Activated naive CD8-positive, alpha-beta T cell treated with anti-CD3 and anti-CD28 coated beads for 36 hours (primary cell): Measurements from ENCODE around the gene DDC. TPM values are rescaled to one million over a fixed set of nuclear protein-coding genes. Genes with fewer than 3 reads are reported as not detected.

Source experiments
- DNase-seq: peaks from one replicate; pipeline ENCODE4 v3.0.0; 2021
- H3K27ac Mint-ChIP-seq: one replicate; pipeline ENCODE4 v1.8.0; 2022; ENCODE audit warnings: mild to moderate bottlenecking, moderate library complexity, mixed read lengths
- H3K27me3 Mint-ChIP-seq: one replicate; pipeline ENCODE4 v1.8.0; 2022; ENCODE audit warnings: mild to moderate bottlenecking, mixed read lengths
- H3K36me3 Mint-ChIP-seq: one replicate; pipeline ENCODE4 v1.8.0; 2021; ENCODE audit warnings: mild to moderate bottlenecking, mixed read lengths
- H3K4me1 Mint-ChIP-seq: one replicate; pipeline ENCODE4 v1.8.0; 2021; ENCODE audit warnings: mixed read lengths
- H3K4me3 Mint-ChIP-seq: one replicate; pipeline ENCODE4 v1.8.0; 2022; ENCODE audit warnings: mild to moderate bottlenecking, moderate library complexity, mixed read lengths
- H3K9me3 Mint-ChIP-seq: one replicate; pipeline ENCODE4 v1.8.0; 2022; ENCODE audit warnings: mixed read lengths
- total RNA-seq, 2 experiments: library from RNA; stranded (reverse); gene quantifications; one replicate each; pipeline ENCODE4 v1.2.3, GENCODE V29; 2021

The DDC gene
- total RNA-seq, 2 experiments from 2014 or later = 0.64 to 1.1 TPM

GRCh38 chr7:50502001-50502684 is 63.1 kb downstream of the DDC start:
- peaks cover 17% of the 10 kb centered on the region for H3K27me3 Mint-ChIP-seq
- H3K36me3 Mint-ChIP-seq = no peaks in the 10 kb centered on the region
- peaks cover under 1% of the 10 kb centered on the region for H3K4me1 Mint-ChIP-seq
- no peak overlapping the region for H3K27ac Mint-ChIP-seq
- H3K4me3 Mint-ChIP-seq = no peak overlapping the region
- H3K9me3 Mint-ChIP-seq = no peaks in the 10 kb centered on the region
- no peak for DNase-seq

DNA sequence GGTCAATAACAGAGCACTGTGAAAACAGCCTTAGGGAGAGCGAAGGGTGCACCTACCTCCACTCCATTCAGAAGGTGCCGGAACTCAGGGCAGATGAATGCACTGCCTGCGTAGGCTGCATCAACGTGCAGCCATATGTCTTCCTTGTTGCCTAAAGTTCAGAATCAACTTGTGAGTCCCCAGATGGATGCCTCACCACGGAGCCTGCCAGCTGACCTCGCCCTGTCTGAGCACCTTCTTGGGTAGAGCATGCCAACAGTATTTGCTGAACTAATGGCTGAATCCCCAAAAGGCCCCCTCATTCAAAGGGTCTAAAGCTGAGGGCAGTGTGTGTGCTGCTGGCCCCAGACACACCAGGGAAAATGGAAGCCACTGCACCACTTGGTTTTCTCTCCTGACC is 66.1 kb downstream of the DDC start:
- Mint-ChIP-seq H3K36me3 (no peaks in the 10 kb centered on the region), H3K27ac (no peak overlapping the region), H3K4me1 (peaks cover 5% of the 10 kb centered on the region), H3K27me3 (peaks cover 21% of the 10 kb centered on the region), H3K4me3 (no peak overlapping the region), H3K9me3 (no peaks in the 10 kb centered on the region)
- DNase-seq = no peak

- H3K4me1 Mint-ChIP-seq = peaks cover 5% of the 10 kb centered on the region
- no peak overlapping the region for H3K27ac Mint-ChIP-seq
- no peak for DNase-seq
- H3K36me3 Mint-ChIP-seq = no peaks in the 10 kb centered on the region
- peaks cover 24% of the 10 kb centered on the region for H3K27me3 Mint-ChIP-seq
- H3K4me3 Mint-ChIP-seq = no peak overlapping the region
- H3K9me3 Mint-ChIP-seq = no peaks in the 10 kb centered on the region
Observed at GRCh38 chr7:50497968-50498367, 67.2 kb downstream of the DDC start.

DNA sequence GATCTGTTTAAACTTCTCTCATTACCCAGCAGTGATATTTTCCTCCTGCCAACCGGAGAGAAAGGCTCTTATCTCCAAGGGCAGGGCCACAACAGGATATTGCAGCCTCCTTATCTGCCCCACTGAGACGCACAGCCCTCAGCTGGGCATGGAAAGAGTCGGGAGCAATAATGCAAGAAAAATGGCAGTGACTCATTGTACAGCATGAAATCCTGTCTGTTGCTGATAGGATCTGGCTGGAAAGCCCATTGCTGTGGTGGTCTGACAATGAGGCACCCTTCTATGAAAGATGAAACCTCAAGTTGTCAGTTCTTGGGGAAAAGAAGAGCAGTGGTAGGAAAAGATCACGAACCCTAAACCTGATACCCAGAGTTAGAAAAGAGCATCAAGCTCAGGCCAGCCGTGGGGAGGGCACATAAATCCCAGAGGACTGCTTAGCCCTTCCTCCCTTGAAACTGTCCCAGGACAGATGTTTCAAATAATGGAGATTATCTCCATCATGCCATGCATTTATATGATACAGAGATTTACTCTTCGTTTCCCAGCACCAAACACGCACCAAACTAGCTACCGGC is 68.0 kb downstream of the DDC start:
- H3K9me3 Mint-ChIP-seq = no peaks in the 10 kb centered on the region
- H3K4me3 Mint-ChIP-seq = no peak overlapping the region
- H3K27ac Mint-ChIP-seq = no peak overlapping the region
- peaks cover 24% of the 10 kb centered on the region for H3K27me3 Mint-ChIP-seq
- DNase-seq = no peak
- H3K36me3 Mint-ChIP-seq = no peaks in the 10 kb centered on the region
- peaks cover 5% of the 10 kb centered on the region for H3K4me1 Mint-ChIP-seq

DNA sequence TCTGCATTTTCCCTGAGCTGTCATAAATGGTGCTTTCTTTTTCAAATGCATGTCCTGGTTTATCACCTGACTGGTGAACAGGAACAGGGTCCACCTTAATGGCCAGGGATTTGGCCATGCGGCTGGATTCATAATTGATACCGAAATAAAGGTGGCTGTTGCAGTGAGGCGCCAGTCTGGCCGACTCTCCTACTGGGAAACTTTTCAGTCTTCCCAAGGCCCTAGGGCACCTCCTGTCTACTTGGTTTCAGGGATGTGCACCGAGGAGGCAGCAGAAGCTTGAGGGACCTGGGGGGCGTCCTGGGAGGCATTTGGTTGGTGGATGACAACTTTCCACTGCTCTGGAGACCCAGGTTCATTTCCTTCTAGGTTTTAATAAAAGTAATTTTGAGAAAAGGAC is 68.6 kb downstream of the DDC start:
- Mint-ChIP-seq H3K4me1 (peaks cover 5% of the 10 kb centered on the region), H3K27ac (no peak overlapping the region), H3K4me3 (no peak overlapping the region), H3K9me3 (no peaks in the 10 kb centered on the region), H3K36me3 (no peaks in the 10 kb centered on the region), H3K27me3 (peaks cover 24% of the 10 kb centered on the region)
- no peak for DNase-seq

DNA sequence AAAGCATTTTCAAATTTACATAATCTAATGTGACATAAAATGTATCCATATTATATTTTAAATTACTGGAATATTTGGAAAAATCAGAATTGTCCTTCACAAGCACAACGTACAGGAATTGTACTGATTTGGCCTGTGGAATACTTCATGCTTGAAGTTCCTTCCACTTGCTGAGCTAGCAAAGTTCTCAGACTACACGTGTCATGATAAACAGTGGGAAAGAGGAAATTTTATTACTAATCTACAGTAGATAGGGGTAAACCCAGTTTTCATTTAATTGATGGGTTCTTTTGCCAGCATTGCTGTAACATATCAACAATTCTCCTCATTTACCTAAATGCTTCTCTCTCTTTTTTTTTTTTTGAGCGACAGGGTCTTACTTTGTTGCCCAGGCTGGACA is 69.5 kb downstream of the DDC start:
- H3K27ac Mint-ChIP-seq = no peak overlapping the region
- no peaks in the 10 kb centered on the region for H3K9me3 Mint-ChIP-seq
- DNase-seq = no peak
- peaks cover 24% of the 10 kb centered on the region for H3K27me3 Mint-ChIP-seq
- H3K36me3 Mint-ChIP-seq = no peaks in the 10 kb centered on the region
- peaks cover 5% of the 10 kb centered on the region for H3K4me1 Mint-ChIP-seq
- H3K4me3 Mint-ChIP-seq = no peak overlapping the region

GRCh38 chr7:50492770-50493519 is 72.3 kb downstream of the DDC start:
- Mint-ChIP-seq H3K36me3 (no peaks in the 10 kb centered on the region), H3K27me3 (peaks cover 21% of the 10 kb centered on the region), H3K9me3 (no peaks in the 10 kb centered on the region), H3K4me3 (no peak overlapping the region), H3K4me1 (peaks cover 5% of the 10 kb centered on the region), H3K27ac (no peak overlapping the region)
- no peak for DNase-seq

DNA sequence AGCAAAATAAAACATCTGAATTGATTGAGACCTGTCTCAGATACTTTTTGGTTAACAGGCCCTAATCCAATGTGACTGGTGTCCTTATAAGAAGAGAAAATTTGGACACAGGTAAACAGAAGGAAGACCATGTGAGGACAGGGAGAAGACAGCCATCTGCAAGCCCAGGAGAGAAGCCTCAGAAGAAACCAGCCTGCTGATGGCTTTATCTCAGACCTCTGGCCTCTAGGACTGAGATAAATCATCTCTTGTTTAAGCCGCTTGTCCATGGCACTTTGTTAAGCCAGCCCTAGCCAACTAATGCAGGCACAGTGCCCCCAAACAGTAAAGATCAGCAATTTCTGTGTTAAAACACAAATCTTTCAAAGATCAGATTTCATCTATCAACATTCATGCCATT is 73.3 kb downstream of the DDC start:
- H3K27me3 Mint-ChIP-seq = peaks cover 14% of the 10 kb centered on the region
- H3K36me3 Mint-ChIP-seq = no peaks in the 10 kb centered on the region
- no peak for DNase-seq
- no peak overlapping the region for H3K27ac Mint-ChIP-seq
- no peaks in the 10 kb centered on the region for H3K9me3 Mint-ChIP-seq
- peaks cover 3% of the 10 kb centered on the region for H3K4me1 Mint-ChIP-seq
- no peak overlapping the region for H3K4me3 Mint-ChIP-seq

- Mint-ChIP-seq H3K27me3 (peaks cover 17% of the 10 kb centered on the region), H3K27ac (no peak overlapping the region), H3K4me3 (no peak overlapping the region), H3K4me1 (no peaks in the 10 kb centered on the region), H3K36me3 (no peaks in the 10 kb centered on the region), H3K9me3 (no peaks in the 10 kb centered on the region)
- DNase-seq = no peak
Observed at GRCh38 chr7:50491209-50491608, 74.0 kb downstream of the DDC start.

GRCh38 chr7:50488379-50488778 is 76.8 kb downstream of the DDC start:
- Mint-ChIP-seq H3K4me3 (no peak overlapping the region), H3K27ac (no peak overlapping the region), H3K27me3 (peaks cover 13% of the 10 kb centered on the region), H3K4me1 (no peaks in the 10 kb centered on the region), H3K36me3 (no peaks in the 10 kb centered on the region), H3K9me3 (no peaks in the 10 kb centered on the region)
- DNase-seq = no peak

GRCh38 chr7:50486512-50486911 is 78.7 kb downstream of the DDC start:
- Mint-ChIP-seq H3K4me3 (no peak overlapping the region), H3K27ac (no peak overlapping the region), H3K9me3 (no peaks in the 10 kb centered on the region), H3K27me3 (peaks cover 10% of the 10 kb centered on the region), H3K4me1 (no peaks in the 10 kb centered on the region), H3K36me3 (no peaks in the 10 kb centered on the region)
- no peak for DNase-seq

GRCh38 chr7:50481867-50482266 is 83.3 kb downstream of the DDC start:
- no peak for DNase-seq
- H3K36me3 Mint-ChIP-seq = no peaks in the 10 kb centered on the region
- no peaks in the 10 kb centered on the region for H3K9me3 Mint-ChIP-seq
- no peaks in the 10 kb centered on the region for H3K4me1 Mint-ChIP-seq
- H3K27me3 Mint-ChIP-seq = peaks cover 5% of the 10 kb centered on the region
- no peak overlapping the region for H3K4me3 Mint-ChIP-seq
- H3K27ac Mint-ChIP-seq = no peak overlapping the region

DNA sequence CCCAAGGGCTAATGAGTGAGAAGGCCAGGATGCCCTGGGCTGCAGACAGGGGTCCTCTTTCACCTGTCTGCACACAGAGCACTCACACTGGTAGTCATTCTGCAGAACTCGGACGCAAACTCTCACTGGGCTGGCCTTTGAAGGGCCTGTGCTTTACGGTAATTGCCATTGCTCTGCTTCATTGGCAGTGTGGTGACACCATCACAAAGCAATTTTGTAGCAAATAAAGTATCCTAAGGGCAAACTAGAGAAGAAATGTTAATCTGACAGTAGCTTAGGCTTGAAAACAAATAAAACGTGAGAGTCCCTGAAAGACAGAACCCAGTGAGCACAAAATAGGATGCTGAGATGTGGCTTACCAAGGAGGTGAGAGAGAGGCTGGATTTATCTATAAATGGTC is 84.4 kb downstream of the DDC start:
- Mint-ChIP-seq H3K27me3 (no peaks in the 10 kb centered on the region), H3K27ac (no peak overlapping the region), H3K4me1 (no peaks in the 10 kb centered on the region), H3K36me3 (no peaks in the 10 kb centered on the region), H3K4me3 (no peak overlapping the region), H3K9me3 (no peaks in the 10 kb centered on the region)
- DNase-seq = no peak

DNA sequence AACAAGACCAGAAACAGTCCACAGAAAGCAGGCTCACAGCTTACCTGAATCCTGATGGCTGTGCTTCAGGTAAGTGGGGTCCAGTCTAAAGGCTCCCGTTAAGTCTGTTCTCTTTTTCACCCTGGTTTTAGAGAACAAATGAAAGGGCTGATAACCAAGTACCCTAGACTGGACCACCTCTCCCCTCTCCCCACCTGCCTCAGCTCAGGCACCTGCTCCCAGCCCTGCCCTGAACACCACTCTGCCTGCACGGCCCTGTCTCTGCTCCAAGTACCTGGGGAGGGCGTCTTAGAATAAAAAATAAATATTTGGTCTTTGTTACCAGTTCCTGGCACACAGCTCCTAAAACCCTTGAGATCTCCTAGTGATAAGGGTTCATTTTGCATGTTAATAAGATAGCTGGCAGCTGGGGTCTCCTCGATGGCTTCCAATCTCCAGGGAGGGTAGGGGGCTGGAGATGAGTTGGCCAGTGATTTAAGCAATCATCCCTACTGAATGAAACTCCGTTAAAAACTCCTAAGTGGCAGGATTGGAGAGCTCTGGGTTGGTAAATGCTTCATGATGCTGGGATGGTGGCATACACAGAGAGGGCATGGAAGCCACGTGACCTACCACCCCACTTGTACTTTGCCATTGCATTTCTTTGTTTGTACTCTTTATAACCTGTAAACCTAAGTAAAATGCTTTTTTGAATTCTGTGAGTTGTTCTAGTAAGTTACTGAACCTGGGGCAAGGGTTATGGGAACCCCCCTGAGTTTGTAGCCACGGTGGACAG is 85.3 kb downstream of the DDC start:
- H3K27ac Mint-ChIP-seq = no peak overlapping the region
- H3K4me3 Mint-ChIP-seq = no peak overlapping the region
- no peaks in the 10 kb centered on the region for H3K9me3 Mint-ChIP-seq
- DNase-seq = no peak
- peaks cover under 1% of the 10 kb centered on the region for H3K4me1 Mint-ChIP-seq
- no peaks in the 10 kb centered on the region for H3K27me3 Mint-ChIP-seq
- H3K36me3 Mint-ChIP-seq = no peaks in the 10 kb centered on the region

DNA sequence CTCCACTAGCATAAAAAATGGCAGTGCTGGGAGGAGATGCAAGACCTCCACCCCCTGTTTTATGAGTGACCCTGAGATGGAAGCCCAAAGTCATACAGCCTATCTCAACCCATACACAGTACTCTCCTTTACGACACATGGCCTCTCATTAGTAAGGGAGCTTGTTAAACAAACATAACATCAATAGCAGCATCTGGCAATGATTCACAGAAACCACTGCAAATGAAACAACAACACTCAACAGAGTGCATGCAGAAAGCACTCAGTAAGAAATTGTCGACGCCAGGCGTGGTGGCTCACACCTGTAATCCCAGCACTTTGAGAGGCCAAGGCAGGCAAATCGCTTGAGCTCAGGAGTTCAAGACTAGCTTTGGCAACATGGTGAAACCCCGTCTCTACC is 87.6 kb downstream of the DDC start:
- Mint-ChIP-seq H3K9me3 (no peaks in the 10 kb centered on the region), H3K36me3 (no peaks in the 10 kb centered on the region), H3K4me1 (peaks cover 6% of the 10 kb centered on the region), H3K27ac (no peak overlapping the region), H3K4me3 (no peak overlapping the region), H3K27me3 (no peaks in the 10 kb centered on the region)
- DNase-seq = no peak
